Occipital lobe (tissue), 2 donors: Measurements from ENCODE around the gene FZR1. TPM values are rescaled to one million over a fixed set of nuclear protein-coding genes. Genes with fewer than 3 reads are reported as not detected.
A peak's percentile ranks its signal among the peaks of the same experiment; 100 is the strongest.

Source experiments
- DNase-seq: peaks from one replicate; lab custom pipeline; 2025; lab: John Stamatoyannopoulos, UW
- total RNA-seq: library from RNA; depleted of rRNA; stranded (reverse); fragments of >200 nt; gene quantifications from one replicate; pipeline ENCODE4 v1.2.3, GENCODE V29; 2014

Gene FZR1
- total RNA-seq, 1 donor from 2014 or later, result 42.0 TPM

- no peak for DNase-seq
These were observed 34.0 kb upstream of the FZR1 start for GRCh38 chr19:3471954-3472655.

DNA sequence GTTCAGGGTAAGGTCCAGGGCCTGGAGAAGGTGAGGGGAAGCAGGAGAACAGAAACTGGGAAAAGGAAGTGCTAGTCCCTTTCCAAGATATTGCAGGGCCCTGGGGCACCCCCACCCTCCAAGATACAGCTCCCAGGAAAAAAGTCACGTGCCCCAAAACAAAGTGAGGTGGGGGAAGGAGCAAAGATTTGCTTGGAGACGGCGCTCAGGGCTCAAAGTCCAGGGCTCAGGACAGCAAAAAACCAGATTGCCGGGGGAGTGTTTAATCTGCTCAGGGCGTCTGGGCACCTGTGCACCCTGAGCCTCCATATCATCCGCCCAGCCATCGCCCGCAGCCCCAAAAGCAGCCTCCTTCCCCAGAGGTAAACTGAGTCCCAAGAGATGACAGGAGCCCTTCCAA is 32.1 kb upstream of the FZR1 start:
- no peak for DNase-seq

DNA sequence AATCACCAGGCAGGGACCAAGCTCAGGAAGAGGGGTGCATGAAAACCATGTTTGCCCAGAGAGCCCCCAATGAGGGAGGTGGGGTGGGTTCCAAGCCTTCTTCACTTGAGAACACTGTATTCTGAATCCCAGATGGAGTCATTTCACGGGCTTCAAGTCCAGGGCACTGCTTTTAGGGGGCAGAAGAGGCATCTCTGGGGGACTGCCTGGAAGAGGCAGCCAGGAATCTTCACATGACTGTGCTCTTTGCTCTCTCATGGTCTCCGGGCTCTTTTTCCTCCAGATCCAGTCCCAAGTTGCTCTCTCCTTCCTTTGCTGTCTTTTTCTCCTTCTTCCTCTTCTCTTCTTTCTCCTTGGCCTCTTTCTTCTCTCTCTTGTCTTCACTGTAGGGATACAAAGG is 31.5 kb upstream of the FZR1 start:
- DNase-seq, result no peak

DNA sequence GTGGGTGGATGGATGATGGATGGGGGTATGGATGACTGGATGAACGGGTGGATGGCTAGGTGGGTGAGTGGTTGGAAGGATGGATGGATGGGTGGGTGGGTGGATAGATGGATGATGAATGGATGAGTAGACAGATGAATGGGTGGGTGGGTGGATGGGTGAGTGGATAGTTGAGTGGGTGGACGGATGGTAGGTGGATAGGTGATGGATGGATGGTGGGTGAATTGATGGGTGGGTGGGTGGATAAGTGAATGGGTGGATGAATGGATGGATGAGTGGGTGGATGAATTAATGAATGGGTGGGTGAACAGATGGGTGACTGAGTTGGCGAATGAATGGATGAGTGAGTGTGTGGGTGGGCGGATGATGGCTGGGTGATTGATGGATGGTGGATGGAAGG is 30.7 kb upstream of the FZR1 start:
- no peak for DNase-seq

DNA sequence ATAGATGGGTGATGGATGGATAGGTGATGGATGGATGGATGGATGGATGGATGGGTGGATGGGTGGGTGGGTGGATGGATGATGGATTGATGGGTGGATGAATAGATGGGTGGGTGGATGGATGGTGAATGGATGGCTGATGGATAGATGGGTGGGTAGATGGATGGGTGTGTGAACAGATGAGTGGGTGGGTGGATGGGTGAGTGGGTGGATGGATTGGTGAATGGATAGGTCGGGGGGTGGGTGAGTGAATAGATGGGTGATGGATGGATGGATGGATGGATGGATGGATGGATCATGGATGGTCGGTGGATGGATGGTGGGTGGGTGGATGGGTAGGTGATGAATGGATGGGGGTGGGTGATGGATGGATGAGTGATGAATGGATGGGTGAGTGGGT is 29.3 kb upstream of the FZR1 start:
- DNase-seq, result no peak

DNA sequence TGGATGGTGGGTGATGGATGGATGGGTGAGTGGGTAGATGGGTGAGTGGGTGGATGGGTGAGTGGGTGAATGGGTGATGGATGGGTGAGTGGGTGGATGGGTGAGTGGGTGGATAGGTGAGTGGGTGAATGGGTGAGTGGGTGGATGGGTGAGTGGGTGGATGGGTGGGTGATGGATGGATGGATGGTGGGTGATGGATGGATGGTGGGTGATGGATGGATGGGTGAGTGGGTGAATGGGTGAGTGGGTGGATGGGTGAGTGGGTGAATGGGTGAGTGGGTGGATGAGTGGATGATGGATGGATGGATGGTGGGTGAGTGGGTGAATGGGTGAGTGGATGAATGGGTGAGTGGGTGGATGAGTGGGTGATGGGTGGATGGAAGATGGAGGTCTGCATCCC is 28.6 kb upstream of the FZR1 start:
- DNase-seq, result no peak

DNA sequence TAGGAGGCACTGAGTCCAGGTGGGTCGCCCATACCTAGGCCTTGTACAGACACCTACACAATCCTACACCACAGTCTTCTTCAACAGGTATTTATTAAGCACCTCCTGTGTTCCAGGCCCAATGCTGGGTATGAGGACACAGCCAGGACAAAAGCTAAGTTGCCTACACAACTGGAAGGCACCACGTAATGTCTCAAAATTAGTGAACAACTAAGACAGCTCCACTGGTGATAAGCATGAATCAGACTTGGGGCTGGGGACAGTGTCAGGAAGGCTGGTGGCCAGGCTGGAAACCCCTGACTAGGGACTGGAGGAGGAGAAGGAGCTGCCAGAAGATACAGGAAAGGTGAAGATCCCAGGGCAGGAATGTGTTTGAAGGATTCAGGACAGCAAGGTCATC is 28.2 kb upstream of the FZR1 start:
- DNase-seq, result no peak

DNA sequence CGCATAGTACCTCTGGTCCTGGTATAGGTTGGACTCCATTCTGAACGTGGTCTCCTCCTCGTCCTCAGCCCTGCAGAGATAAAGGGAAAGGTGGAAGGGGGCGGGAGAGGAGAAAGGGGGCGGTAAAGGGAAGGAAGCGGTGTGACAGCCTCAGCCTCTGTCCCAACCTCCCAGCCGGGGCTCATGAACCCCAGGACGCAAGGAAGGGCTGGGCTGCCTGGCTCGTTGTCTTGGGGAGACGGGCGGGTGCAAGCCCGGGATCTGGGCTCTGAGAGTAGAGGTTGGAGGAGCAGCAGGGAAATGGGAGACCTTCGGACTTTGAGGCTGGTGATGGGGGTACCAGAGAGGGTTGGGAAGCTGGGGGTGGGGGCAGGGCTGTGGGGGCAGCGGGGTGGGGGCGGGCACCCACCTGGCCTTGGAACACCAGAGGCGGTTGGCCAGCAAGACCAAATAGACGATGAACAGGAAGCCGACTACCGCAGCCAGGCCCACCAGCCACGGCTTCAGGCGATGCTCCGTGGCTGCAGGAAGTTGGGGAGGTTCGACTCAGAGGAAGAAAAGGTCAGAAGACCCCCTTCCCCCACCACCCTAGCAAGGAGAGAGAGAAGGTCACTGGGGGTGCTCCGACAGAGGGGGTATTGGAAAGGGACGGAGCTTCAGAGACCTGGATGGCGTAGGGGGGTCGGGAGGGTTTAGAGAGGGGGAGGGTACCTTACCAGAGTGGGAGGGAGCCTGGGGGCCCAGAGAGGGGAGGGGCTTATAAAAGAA is 27.5 kb upstream of the FZR1 start:
- DNase-seq, result no peak

DNA sequence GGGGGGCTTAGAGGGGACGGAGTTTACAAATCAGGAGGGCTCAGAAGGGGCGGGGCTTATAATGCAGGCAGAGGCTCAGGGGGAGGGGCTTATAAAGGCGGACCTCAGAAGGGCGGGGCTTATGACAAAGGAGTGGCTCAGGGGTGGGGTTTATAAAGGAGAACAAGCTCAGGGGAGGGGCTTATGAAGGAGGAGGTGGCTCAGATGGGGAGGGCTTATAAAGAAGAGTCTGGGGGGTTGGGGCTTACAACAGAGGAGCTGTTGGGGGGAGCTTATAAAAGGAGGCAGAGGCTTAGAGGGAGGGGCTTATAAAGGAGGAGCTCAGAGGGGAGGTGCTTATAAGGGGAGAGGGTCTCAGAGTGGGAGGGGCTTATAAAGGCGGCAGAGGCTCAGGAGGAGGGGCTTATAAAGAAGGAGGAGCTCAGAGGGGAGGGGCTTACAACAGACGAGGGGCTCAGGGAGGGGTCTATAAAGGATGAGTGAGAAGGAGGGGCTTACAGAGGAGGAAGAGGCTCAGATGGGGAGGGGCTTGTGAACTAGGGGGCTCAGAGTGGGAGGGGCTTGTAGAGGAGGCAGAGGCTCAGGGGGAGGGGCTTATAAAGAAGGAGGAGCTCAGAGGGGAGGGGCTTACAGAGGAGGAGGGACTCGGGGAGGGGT is 26.8 kb upstream of the FZR1 start:
- no peak for DNase-seq

GRCh38 chr19:3479834-3480215 is 26.3 kb upstream of the FZR1 start:
- DNase-seq, result no peak

- DNase-seq, result no peak
These were observed 25.6 kb upstream of the FZR1 start, which contains the start of gene SMIM24 for GRCh38 chr19:3480383-3481091. Gene SMIM24 (minus strand): TSS chr19:3480525. CDS start chr19:3480463, 62 bp downstream.

GRCh38 chr19:3481241-3482090 is 24.6 kb upstream of the FZR1 start:
- no peak for DNase-seq

GRCh38 chr19:3482507-3483225 is 23.4 kb upstream of the FZR1 start:
- DNase-seq, result no peak

DNA sequence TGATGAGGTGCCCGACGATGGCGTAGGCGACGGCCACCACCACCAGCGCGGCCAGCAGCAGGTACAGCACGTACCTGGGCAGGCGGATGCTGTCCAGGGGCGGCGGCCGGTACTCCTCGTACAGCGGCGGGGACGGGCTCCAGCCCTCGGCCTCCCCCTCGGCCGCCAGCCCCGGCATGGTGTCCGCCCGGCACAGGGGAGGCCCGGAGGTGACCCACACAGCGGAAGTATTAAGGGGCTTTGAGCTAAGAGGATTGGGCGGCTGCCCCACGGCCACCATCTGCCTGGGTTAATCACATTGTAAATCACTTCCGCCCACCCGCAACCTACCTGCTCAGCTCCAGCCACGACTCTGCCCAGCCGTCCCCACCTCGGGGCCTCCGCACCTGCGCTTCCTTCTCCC is 22.9 kb upstream of the FZR1 start, which contains the start of gene SMIM44:
Gene SMIM44 (minus strand): TSS at position 216 of the 403 bp plus-strand sequence. CDS start 38 bp downstream, at position 178.
- DNase-seq, result no peak

- DNase-seq, result no peak
These were observed 14.6 kb upstream of the FZR1 start for GRCh38 chr19:3491396-3492119.

- DNase-seq, result no peak
These were observed 13.8 kb upstream of the FZR1 start for GRCh38 chr19:3492131-3492839.

DNA sequence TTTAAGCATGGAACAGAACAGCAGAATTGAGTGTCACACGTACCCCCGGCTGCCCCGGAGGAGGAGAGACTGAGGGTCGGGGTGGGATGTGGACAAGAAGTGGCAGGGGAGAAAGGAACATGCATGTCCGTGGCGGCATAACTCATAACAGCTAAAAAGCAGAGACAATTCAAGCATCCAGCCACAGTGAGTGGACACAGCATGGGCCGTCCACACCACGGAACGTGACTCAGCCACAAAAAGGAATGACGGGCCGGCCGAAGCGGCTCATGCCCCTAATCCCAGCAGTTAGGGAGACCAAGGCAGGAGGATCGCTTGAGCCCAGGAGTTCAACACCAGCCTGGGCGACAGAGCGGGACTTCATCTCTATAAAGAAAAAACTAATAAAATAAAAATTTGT is 13.2 kb upstream of the FZR1 start:
- DNase-seq, result no peak

DNA sequence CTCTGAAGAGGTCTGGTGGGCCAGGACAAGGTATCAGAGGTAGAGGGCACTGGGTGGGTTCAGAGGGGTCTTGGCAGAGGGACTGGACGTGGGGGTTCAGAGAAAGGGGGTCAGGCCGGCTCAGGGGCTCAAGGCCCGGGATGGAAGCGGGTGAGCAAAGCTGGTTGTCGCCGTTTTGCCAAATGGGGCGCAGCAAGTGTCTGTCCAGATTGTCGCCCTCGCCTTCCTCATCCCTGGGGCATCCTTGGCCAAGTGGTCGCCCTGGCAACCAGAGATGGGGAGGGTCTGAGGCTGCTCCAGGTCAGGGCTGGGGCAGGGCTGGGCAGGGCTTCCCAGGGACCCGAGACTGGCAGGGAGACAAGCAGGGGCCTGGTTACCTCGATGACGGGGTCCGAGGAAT is 12.5 kb upstream of the FZR1 start:
- DNase-seq, result no peak

GRCh38 chr19:3494051-3494450 is 12.1 kb upstream of the FZR1 start:
- peak; percentile 86 for DNase-seq
